WERI-Rb-1 (cell line): ENCODE results near the gene ROCK1.

Experiments
- DNase-seq: peaks from one replicate; pipeline ENCODE4 v3.0.0-alpha.2; 2020
- H3K27ac ChIP-seq: fragments of 250-450 bp; sonication (Bioruptor Pico); 2 replicates; pipeline ENCODE4 v1.5.1; 2020; ENCODE audit warnings: mild to moderate bottlenecking, moderate library complexity
- H3K27me3 ChIP-seq: fragments of 250-450 bp; sonication (Bioruptor Pico); 2 replicates; pipeline ENCODE4 v1.5.1; 2021; ENCODE audit warnings: mild to moderate bottlenecking, low read depth, moderate library complexity; ENCODE audit not compliant: insufficient read depth, severe bottlenecking
- H3K36me3 ChIP-seq: fragments of 250-450 bp; sonication (Bioruptor Pico); 2 replicates; pipeline ENCODE4 v1.5.1; 2020; ENCODE audit warnings: mild to moderate bottlenecking, moderate library complexity
- H3K4me3 ChIP-seq: 2 replicates; pipeline ENCODE4 v1.5.1; 2011; ENCODE audit warnings: low read depth, mild to moderate bottlenecking, control low read depth, low read length
- H3K9me3 ChIP-seq: fragments of 250-450 bp; sonication (Bioruptor Pico); 2 replicates; pipeline ENCODE4 v1.5.1; 2021; ENCODE audit warnings: mild to moderate bottlenecking, moderate library complexity; ENCODE audit not compliant: severe bottlenecking
- CTCF ChIP-seq: IDR thresholded peaks from 2 replicates; pipeline ENCODE4 v1.5.1; 2011; ENCODE audit warnings: low read depth, mild to moderate bottlenecking, control low read depth, inconsistent platforms, low read length

Gene ROCK1

GRCh38 chr18:21056545-21056944 lies 55.1 kb downstream of the ROCK1 start:
- no peaks in the 10 kb centered on the region for H3K36me3 ChIP-seq
- TF ChIP-seq CTCF = no peak
- no peak overlapping the region for H3K4me3 ChIP-seq
- no peak overlapping the region for H3K27ac ChIP-seq
- no peaks in the 10 kb centered on the region for H3K27me3 ChIP-seq
- DNase-seq = no peak
- no peaks in the 10 kb centered on the region for H3K9me3 ChIP-seq

- no peaks in the 10 kb centered on the region for H3K9me3 ChIP-seq
- no peaks in the 10 kb centered on the region for H3K27me3 ChIP-seq
- H3K27ac ChIP-seq = no peak overlapping the region
- H3K36me3 ChIP-seq = no peaks in the 10 kb centered on the region
- DNase-seq = no peak
- no peak overlapping the region for H3K4me3 ChIP-seq
- TF ChIP-seq CTCF = no peak
Measured at GRCh38 chr18:21054252-21054821, 57.3 kb downstream of the ROCK1 start.

GRCh38 chr18:21053127-21053526 lies 58.5 kb downstream of the ROCK1 start:
- Histone ChIP-seq H3K27me3 (no peaks in the 10 kb centered on the region), H3K36me3 (no peaks in the 10 kb centered on the region), H3K9me3 (no peaks in the 10 kb centered on the region), H3K27ac (no peak overlapping the region), H3K4me3 (no peak overlapping the region)
- DNase-seq = no peak
- no peak for TF ChIP-seq CTCF

GRCh38 chr18:21052385-21052784 lies 59.2 kb downstream of the ROCK1 start:
- H3K36me3 ChIP-seq = no peaks in the 10 kb centered on the region
- DNase-seq = no peak
- no peak overlapping the region for H3K4me3 ChIP-seq
- no peak for TF ChIP-seq CTCF
- no peak overlapping the region for H3K27ac ChIP-seq
- no peaks in the 10 kb centered on the region for H3K27me3 ChIP-seq
- H3K9me3 ChIP-seq = no peaks in the 10 kb centered on the region

GRCh38 chr18:21051620-21052019 lies 60.0 kb downstream of the ROCK1 start:
- Histone ChIP-seq H3K4me3 (no peak overlapping the region), H3K9me3 (no peaks in the 10 kb centered on the region), H3K36me3 (no peaks in the 10 kb centered on the region), H3K27ac (no peak overlapping the region), H3K27me3 (no peaks in the 10 kb centered on the region)
- no peak for DNase-seq
- TF ChIP-seq CTCF = no peak

- Histone ChIP-seq H3K9me3 (no peaks in the 10 kb centered on the region), H3K27ac (no peak overlapping the region), H3K4me3 (no peak overlapping the region), H3K36me3 (no peaks in the 10 kb centered on the region), H3K27me3 (no peaks in the 10 kb centered on the region)
- no peak for TF ChIP-seq CTCF
- DNase-seq = no peak
Measured at GRCh38 chr18:21049306-21049705, 62.3 kb downstream of the ROCK1 start.
